Neural cell (in vitro differentiated cells): ENCODE data around the gene CKLF.

ENCODE experiments used
- CTCF ChIP-seq: fragments of 450-650 bp; IDR thresholded peaks from 2 replicates; pipeline ENCODE4 v1.5.1; 2014; ENCODE audit warnings: antibody characterized with exemption, mild to moderate bottlenecking, moderate library complexity; ENCODE audit not compliant: poor library complexity, severe bottlenecking
- SMC3 ChIP-seq: fragments of 450-650 bp; conservative IDR thresholded peaks from 2 replicates; pipeline ENCODE4 v1.6.1; 2014; ENCODE audit warnings: antibody characterized with exemption, mild to moderate bottlenecking, moderate library complexity; ENCODE audit not compliant: poor library complexity

GRCh38 chr16:66588981-66589713 lies 36.8 kb downstream of the CKLF start:
- TF ChIP-seq CTCF = no peak
- TF ChIP-seq SMC3 = no peak
